HG03135 (cell line): ENCODE measurements around the gene MFSD11.
"Not testable (repeated sequence)": the region's sequence is repeated elsewhere in the genome, so short reads cannot be mapped to it uniquely, and the experiment has no call there.

ENCODE experiments used
- ATAC-seq: cut with Tn5 transposase; IDR thresholded peaks from one replicate; pipeline ENCODE4 v1.9.1; 2021; ENCODE audit warnings: mild to moderate bottlenecking, moderate library complexity; ENCODE audit not compliant: unreplicated experiment

Gene MFSD11

DNA sequence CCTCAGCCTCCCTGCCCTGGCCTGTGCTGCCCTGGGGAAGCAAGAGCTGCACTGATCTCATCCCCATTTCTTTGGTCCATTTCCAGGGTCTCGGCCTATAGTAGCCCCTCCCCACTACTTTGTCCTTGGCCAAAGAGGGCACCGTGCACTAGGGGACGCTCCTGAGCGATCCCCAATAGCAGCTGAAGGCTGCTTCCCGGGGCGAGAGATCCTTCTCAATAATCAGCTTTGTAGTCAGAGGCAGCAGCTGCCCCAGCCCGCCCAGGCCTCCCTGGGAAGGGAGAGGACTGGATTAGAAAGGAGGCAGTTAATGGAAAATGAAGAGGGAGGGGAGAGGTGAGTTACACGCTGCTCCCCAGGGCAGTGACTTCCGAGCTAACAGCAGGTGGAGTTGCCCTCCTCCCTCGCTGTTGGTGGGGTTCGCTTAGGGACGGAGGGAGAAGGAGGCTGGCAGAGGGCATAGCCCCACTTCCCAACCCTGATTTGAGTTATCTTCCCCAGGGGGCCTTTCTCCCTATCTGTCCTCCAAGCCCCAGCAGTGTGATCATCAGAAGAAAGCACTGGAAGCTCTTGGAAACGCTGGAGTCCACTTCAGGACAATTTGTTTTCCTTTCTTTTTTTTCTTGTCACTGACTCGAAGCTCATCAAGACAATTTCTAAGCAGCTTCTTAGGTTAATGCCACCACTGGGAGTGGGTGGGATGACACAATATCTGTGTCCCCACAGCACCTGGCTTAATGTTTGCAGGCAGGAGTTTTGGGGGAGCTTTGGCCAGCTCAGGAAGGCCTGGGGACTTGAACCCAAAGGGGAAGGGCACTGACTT, 29.7 kb upstream of the MFSD11 start:
- ATAC-seq = no peak

DNA sequence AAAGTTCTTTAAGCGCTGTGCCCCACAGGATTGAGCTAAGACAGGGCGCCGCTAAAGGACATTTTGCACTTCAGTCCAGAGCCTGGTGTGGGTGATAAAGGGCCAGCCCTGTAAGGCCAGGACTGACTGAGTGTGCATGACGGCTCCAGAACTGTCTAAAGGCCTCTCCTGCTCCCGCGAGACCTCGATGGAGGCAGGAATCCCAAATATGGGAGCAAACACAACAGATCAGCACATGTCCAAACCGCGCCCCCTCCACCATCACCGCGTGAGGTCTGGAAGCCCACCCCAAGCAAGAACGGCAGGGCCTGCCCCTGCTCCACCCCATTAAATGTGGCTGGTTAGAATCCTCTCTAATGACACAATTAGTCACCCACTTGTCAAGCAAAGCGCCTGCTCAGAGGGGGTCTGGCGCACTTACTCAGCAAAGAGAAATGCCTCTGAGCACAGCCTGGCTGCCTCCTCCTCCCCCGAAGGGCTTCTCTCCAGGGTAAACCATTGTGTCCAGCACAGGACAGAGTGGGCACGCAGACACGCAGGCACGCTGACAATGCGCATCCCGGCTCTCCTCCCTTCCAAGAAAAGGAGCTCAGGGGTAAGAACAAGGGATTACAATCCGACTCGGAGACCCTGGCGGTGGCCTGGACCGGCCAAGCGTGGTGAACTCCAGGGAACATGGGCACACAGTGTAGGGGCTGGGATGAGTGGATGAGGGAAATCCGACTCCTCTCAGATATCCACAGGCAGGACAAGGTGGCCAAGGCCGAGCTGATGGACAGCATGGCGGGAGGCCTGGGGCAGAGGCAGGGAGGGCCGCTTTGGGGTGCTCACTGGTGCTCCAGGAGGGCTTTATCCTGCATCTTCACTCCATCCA, 28.6 kb upstream of the MFSD11 start:
- no peak for ATAC-seq

DNA sequence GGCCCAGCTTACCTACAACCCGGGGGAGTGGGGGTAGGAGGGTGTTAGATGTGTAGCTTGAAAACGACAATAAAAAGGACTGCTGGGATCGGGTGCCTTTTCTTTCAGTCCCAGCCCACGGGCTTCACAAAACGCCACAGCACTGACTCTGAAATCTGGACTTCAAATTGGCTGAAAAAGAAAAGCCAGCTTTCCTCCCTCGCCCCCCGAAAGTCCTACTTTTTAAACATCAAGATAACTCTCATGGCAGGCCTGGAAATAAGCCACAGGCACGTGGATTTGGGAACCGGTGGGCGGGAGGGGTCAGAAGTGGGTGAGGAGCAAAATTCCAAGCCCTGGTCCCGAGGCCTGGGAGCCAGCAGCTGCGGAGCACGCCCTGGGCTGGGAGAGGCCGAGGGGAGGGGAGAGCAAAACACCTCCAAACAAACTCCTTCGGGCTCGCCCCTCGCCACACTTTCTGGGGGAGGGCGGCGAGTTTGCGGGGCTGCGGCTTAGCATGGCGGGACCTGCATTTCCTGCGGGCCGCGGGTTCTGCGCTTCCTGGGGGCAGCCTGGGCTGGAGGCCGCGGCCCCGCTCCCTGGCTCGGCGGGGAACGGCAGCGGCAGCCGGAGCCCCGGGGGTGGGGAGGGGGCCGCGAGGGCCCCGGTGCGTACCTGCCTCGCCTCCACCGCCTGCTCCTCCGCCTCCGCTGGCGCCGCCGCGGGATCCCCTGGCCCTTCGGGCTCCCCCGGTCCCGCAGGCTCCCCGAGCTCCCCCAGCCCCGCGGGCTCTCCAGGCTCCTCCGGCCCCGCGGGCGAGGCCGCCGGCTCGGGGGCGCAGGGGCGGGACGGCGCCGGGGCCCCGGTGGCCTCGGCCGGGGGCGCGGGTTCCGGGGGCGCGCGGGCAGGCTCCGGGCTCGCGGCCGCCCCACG, 27.7 kb upstream of the MFSD11 start:
- ATAC-seq = not testable (repeated sequence)

DNA sequence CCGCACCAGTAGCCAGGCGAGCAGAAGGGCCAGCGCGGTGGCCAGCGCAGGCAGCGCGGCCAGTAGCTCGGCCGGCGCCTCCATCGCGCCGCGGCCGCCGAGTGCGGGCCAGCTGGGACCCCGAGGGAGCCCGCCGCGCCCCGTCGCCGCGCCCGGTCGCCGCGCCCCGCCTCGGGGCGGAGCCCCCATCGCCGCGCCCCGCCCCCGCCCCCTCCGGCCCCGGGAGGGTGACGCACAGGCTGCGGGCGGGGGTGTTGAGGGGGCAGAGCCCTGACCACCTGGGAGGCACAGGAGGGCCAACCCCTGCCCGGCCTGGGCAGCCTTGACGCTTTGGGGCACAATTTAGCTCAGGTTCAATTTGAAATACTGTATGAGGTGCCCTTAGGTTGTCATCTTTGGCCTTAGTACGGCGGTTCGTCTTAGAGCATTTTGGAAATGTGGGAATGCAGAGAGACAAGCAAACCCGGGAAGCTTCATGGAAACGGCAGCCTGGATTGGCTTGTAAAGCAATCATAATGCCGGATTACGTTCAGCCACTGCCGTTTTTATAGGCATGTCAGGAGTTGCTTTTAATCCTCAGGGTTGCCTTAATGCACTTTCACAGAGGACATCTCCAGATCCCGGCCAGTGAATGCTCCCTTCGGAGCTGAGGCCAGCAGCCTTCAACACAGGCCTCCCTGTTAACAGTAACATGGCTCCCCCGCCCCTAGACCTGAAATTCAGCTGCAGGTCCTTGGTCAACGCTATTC, 26.9 kb upstream of the MFSD11 start, which contains the start of gene MXRA7:
TSS of gene MXRA7 (minus strand) at position 103 of the 749 bp plus-strand sequence. CDS start at position 84, 19 bp downstream.
- no peak for ATAC-seq

DNA sequence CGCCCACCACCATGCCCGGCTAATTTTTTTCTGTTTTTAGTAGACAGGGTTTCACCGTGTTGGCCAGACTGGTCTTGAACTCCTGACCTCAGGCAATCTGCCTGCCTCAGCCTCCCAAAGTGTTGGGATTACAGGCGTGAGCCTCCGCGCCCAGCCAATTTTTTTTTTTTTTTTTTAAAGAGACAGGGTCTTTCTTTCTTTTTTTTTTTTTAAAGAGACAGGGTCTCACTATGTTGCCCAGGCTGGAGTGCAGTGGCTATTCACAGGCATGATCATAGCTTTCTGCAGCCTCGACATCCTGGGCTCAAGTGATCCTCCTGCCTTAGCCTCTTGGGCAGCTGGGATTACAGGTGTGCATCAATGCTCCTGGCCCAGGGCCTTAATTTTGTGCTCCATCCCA, 25.6 kb upstream of the MFSD11 start:
- not testable (repeated sequence) for ATAC-seq

DNA sequence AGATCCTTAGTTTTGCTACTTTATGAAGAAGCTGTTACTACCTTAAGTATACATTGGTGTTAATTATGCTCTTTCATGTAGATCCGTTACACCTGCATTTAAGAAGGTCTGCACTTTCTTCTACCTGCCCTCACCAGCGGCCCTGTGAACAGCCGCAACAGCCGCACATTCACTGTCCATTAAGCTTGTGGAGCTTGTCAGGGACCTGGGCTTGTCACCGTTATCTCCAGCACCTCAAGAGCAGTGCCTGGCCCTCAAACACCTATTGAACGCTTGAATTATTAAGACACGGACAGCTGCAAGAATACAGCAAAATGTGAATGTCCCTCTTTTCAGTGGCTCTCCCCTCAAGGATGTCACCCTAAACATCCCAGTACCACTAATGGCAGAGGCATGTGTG, 24.2 kb upstream of the MFSD11 start:
- ATAC-seq = no peak

DNA sequence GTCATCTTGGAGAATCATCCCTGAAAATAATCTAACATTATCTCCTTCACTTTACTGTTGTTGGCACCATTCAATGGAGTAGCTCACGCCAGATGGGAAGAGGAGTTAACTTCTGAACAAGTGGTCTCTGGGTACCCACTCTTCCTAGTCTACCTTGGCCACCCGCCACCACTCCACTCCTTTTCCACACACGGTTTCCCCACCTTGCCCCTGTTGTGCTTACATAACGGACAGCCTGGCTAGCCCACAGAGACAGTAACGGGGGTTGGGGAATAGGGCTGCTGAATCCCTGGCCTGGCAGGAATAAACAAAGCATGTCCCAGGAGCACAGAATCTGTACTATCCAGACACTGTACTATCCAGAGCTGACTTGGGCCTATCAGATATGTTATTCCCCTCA, 23.6 kb upstream of the MFSD11 start:
- ATAC-seq = no peak

DNA sequence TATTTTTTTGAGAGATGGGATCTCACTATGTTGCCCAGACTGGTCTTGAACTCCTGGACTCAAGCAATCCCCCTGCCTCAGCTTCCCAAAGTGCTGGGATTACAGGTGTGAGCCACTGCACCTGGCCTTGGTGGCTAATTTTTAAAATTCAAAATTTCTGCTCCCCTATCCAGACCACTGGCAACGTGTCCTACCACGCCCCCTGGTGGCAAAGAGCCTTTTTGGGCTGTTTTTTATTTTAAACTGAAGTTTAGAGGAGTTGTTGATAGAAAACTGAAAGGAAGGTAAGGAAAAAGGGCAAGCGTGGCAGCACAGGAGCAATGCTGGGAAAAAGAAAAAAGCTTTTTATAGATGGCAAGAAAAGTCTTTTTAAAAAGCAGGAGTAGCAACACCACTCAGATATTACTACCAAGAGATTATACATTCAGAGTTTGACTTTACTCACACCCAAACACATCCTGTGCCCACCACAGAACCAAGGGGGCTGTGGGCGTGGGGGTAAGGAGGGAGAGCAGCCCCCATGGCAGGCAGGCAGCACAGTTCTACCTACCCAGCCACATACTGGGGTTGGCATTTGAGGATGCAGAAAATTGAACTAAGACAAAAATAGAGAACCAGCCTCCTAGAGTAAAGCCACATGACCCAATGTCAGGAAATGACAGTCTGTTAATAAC, 23.0 kb upstream of the MFSD11 start:
- ATAC-seq = no peak

DNA sequence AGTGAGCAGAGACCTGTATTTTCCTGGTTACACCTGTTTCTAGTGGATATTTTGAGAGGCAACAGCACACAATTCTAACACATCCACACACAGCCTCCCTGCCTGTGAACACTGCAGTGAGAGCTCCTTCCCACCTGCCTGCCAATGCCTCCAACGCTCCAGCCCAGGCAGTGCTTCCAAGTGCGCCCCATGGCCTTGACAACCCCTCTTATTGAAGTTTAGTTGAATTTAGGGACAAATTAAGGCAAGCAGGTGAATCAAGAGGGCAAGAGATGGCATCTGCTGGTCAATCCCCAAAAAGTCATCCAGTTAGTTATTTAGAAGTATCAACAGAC, 22.5 kb upstream of the MFSD11 start:
- ATAC-seq = no peak

DNA sequence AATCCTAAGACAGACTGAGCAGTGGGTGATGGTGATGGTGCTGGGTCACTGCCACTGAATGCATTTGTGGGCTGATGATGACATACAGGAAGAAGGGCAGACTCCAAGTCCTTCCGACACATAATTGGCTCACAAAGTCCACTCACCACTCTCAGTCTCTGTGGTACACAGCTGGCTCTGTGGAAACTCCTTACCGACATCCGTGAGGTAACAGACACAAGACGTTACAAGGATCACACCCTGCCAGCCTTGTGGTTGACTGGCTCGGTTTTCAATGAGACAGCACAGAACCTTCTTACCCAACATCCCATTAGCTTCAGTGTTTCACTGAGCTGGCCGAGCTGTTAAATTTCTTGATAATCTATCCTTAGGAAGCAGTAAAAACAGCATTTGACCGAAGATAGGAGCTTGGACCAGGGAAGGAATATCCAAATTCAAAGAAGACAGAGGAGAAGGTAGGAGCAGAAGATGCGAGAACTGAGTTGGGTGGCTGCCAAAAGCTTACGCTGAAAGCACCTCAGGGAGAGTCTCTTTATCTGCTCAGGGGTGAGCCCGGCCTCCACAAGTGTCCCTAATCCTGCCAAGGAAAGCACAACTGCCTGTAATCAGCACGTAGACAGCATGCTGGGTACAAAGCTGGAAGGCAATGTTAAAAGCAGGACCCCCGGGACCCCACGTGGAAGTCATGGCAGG, 21.6 kb upstream of the MFSD11 start:
- ATAC-seq = no peak

DNA sequence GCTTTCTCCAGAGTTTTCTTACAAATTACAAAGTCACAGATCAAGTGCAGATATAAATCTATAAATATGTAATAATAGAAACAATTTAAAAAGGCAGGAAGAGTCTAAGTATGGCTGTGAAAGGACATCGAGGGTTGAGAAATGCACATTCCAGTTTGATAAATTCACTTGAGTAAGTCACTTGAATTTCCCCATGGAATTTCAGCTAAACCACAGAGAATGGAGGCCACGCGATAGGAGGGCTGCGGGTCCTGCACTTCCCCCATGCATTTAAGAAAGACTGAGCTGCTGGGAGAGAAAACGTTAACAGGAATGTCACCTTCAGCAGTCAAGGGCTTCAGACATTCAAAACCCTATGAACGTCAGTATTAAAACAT, 21.1 kb upstream of the MFSD11 start:
- ATAC-seq = no peak

DNA sequence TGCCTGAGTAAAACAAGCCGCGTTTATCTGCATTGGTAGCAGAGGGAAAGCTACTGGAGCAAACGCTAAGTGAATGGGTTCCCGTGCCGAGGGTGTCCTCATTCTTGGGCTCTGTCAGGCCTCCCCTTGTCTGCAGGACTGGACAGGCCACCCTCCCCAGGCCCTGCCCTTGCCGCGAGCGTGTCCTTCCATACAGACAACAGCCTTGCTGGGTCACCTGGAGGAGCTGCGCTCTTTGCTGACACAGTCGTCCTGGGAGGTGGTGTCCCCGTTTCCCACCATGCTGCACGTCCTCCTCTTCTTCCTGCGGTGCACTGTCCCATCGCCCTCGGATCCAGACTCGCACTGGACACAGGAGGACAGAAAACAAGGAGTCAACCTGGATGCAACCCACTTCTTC, 19.4 kb upstream of the MFSD11 start:
- no peak for ATAC-seq

DNA sequence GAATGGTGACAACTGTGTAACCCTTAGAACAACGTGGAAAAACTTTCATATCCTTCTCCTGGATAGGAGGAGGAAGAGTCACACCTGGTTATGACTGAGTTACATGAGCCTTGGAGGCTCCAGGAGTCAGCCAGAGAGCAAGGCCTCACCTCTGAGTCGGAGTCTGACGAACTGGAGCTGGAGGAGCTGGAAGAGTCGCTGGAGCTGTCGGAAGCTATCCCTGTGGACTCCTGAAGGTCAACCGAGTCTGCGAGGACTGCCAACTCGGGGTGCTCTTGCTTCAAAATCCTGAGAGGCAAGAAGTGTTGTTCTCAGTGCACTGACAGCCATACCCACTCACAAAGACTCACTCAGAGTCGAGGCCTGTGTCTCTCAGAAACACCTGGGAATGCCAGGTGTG, 17.7 kb upstream of the MFSD11 start:
- ATAC-seq = no peak

DNA sequence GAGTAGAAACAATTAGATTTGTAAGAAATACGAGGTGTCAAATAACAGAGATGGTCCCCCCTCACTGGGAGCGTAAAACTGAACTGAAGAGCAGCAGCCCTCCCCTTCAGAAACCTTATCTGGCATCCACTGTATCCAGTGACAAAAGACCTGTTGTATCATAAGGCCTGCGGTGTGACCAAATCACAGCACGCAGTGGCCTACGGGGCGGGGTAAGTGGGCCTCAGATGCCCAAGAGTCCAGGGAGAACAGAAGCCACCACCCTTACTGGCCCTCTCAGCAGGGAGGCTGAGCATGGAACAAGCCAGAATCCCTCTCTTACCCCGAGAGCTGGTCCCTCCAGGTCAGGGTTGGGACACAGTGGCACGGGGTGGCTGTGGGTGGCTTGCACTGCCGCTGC, 17.0 kb upstream of the MFSD11 start:
- ATAC-seq = no peak

DNA sequence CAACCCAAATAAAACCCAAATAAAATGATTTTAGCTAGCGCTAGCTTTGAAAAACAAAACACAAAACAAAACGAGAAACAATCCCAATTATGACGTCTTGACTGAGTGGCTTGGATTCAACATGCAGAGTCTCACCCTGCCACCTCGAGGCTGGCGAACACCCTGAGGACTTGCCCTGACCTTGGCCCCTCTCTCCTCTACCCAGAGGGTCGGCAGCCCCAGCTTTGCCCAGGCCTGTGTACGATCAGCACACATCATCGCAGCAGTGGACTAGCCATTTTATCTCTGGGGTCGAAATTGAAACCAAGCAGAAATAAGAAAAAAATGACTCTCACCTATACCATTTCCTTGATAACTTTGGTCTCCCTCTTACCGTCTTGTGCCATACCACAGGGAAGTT, 16.5 kb upstream of the MFSD11 start:
- no peak for ATAC-seq

DNA sequence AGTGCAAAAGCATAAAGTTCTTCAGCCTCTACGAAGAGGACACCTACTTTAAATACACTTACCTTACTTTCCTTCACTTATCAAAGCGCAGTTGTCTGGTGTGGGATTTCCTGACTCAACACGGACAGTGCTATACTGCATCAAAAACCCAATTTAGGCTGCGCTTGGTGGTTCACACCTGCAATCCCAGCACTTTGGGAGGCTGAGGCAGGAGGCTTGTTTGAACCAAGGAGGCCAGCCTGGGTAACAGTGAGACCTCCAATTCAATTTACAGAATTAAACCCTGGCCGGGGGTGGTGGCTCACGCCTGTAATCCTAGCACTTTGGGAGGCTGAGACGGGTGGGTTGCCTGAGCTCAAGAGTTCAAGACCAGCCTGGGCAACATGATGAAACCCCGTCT, 15.6 kb upstream of the MFSD11 start:
- ATAC-seq = no peak

DNA sequence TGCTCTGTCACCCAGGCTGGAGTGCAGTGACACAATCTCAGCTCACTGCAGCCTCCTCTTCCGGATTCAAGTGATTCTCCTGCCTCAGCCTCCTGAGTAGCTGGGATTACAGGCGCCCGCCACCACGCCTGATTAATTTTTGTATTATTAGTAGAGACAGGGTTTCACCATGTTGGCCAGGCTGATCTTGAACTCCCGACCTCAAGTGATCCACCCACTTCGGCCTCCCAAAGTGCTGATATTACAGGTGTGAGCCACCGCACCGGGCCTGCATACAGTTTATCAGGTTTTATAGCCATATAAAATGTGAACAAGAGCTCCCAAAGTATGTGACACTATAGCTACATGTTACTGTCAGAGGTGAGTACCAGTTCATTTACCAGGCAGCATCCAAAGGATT, 14.9 kb upstream of the MFSD11 start:
- not testable (repeated sequence) for ATAC-seq

DNA sequence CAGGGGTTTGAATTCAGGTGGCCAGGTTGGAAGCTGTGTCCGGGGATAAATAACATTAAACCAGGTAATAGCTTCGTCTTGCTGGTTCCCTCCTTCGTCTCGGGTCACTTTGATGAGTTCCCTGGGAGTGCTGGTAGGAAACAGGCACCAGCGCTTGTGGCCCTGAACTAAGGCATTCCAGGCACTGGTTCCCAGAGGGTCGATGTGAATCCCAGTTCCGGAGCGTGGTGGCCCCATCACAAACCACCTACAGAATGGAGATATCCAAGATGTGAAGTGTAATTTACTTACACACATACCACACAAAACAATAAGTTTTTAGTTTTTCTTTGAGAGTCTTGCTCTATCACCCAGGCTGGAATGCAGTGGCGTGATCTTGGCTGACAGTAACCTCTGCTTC, 14.1 kb upstream of the MFSD11 start:
- ATAC-seq = no peak

DNA sequence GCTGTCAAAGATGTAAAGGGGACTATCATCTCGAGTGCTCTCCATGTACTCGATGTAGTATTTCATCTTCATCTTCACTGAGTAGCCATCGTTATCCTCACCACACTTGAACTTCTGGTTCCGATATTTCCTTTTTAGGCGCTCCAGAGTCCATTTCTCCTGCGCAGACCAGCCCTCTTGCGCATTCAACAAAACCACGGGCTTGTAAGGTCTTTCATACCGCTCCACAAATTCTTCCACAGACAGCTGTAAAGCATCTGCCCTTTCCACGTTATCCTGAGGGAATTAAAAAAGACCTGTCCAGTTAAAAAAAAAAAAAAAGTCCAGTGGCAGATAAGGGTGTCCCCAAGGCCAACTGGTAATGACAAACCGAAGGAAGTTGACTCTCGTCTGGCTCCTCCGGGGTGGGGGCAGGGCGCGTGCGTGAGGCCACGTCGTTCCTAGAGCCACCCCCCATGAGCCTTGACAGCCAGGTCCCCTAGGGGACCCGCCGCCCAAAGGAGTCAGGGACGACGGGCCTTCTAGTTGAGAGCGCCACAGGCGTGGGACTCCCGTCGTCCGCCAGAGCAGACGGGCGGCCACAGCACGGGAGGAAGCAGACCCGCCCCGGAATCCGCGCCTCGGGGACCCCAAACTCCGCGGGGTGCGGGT, 12.2 kb upstream of the MFSD11 start:
- peak; percentile 17 for ATAC-seq
